ENCODE measurements around the gene ULK2.
A peak's percentile ranks its signal among the peaks of the same experiment; 100 is the strongest.
"Not testable (repeated sequence)": the region's sequence is repeated elsewhere in the genome, so short reads cannot be mapped to it uniquely, and the experiment has no call there.

The ULK2 gene

DNA sequence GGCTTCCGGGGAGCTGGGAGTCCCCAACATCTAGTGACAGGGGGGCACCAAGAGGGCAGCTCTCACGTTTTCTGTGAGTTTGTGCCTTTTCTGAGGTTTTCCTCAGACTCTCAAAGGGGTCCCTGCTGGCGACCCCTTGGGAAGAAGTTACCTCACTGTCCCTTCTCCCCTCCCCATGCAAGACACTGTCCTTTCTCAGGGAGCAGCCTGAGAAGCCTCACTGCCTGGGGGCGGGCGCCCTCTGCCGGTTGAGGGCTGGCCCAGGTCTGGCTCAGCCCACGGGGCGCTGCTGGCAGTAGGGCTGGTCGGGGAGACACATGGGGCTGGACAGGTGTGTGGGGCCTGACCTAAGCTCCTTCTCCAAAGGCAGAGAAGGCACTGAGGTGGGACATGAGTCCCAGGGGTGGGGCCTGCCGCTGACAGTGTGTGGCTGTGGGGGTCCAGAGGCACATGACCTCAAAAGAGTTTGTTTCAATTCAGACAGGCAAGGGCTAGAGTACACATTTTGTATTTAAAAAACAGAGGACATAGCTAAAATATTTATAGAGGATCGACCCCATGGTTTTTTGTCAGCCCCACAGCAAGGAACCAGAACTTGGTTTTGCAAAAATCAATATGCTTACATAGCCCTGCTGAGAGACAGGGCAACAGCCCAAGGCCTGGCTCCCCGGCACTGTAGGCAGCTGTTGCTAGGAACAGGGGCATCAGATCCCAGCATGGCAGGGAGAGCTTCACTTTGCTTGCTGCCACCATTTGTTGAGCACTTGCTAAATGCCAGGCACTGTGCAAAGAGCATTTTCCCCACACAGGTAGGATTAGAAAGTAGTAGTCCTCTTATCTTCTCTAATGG, 101.1 kb downstream of the ULK2 start:
- peak; percentile 59 to 66 for DNase-seq (ENCODE audit: low read depth in 2 of 2)

DNA sequence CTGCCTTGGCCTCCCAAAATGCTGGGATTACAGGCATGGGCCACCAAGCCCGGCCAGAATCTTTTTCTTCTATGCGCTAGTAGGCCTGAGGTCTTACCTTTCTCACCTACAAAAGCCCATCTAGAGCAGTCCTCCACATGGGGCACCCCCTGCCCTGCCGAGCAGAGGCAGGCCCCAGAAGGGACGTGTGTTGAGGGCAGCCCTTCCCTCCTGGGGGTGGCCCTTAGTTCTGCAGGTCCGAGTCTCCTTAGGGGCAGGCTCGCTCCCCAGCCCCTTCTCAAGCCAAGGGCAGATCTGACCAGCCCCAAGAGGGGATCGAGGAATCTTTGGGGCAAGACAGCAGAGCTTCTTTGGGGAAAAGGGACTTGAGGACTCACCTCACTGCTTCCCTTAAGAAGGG, 101.7 kb downstream of the ULK2 start:
- DNase-seq (ENCODE audit: low read depth in 2 of 2), result no peak

DNA sequence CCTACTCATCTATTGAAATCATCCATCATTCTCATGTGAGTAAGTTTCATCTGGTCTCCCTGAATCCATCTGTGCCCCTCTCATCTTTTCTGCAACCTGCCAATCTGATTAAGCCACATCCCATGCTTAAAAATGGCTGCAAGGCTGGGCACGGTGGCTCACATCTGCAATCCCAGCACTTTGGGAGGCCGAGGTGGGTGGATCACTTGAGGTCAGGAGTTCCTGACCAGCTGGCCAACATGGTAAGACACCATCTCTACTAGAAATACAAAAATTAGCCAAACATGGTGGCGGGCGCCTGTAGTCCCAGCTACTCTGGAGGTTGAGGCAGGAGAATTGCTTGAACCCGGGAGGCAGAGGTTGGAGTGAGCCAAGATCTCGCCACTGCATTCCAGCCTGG, 103.7 kb downstream of the ULK2 start:
- not testable (repeated sequence) for DNase-seq (ENCODE audit: low read depth in 2 of 2)

DNA sequence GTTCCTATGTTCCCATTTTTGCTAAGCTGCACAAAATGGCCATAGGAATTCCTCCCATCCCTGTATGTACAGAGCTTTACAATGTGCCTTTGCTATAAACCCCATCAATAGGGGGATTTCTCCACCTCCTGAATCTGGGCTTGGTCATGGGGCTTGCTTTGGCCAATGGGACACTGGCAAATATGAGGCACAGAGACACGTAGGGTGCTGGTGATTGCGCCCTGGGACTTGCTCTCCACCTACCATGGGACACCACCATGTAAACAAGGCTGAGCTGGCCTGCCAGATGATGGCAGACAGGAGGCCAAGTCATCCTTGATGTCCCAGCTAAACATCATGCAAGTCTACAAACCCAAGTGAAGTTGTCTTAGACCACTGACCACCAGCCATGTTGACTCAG, 104.3 kb downstream of the ULK2 start:
- DNase-seq (ENCODE audit: low read depth in 2 of 2), result no peak

DNA sequence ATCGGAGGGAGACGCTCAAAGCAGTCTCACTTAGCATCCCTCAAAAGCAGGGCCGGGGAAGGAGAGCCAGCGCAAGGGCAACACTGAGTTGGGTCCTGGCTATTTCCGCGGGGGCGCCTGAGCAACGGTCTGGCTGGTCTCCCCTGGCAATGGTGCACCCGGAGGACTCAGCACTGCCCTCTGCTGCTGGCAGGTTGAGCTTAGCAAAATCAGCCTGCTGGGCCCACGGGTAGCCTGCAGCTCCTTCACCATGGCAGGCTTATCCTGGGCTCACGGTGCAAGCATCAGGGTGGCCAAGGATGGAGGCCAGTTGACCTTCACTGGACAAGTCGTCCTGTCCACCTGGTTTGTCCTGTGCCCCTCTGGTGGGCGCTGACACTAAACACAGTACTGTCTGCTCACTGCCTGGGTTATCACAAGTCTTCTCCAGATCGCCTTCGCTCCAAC, 105.2 kb downstream of the ULK2 start:
- DNase-seq (ENCODE audit: low read depth in 2 of 2), result peak; percentile 25 to 26

DNA sequence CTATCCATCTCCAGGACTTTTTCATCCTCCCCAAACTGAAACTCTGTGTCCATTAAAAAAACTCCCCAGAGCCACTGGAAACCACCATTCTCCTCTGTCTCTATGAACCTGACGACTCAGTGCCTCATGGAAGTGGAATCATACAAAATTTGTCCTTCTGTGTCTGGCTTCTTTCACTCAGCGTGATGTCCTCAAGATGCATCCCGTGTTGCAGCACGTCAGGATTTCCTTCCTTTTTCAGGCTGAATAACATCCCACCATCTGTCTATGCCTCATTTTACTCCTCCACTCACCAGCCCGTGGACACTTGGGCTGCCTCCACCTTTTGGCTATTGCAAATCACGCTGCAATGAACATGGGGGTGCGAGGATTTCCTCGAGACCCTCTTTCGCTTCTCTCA, 107.0 kb downstream of the ULK2 start:
- DNase-seq (ENCODE audit: low read depth in 2 of 2), result no peak

DNA sequence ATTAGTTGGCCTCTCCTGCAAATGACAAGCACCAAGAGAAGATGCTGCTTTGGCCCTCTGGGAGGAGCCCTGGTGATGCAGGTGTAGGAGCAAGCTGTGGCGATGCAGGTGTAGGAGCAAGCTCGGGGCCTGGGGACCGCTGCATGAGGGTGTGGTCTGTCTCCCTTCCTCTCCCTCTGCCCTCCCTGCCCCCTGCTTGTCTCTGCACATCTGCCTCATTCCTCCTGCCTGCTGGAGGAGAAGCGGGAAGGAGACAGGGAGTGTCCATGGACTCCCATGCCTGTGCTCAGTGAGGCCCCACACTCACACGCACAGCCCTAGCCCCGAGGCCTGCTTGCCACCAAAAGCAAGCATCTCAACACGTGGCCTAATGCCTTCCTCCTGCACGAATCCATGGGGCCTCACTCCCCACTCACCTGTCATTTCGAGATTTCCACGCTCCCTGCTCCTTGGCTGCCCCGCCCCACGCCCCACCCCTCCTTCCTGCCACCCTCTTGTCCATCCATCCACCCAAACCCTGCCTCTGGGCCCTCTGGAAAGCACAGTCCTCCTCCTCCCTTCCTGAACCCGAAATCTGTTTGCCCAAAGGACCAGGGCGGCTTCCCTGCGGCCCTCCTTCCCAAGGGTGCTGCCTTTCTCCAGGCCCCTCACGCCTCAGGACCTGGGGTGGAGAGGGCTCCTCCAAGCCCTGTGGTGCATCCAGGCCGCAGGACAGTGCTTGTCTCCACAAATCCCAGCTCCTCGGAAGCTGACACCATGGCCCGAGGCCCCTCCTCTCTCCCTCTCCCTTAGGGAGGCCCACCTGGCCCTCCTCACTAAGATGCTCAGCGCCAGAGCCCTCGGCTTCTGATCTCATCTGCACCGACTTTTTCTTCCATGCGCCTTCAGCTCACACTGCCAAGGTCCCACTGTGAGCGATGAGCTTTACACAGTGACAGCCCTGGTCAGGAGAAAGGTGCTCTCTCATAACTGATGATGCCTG, 107.9 kb downstream of the ULK2 start:
- no peak for DNase-seq (ENCODE audit: low read depth in 2 of 2)

DNA sequence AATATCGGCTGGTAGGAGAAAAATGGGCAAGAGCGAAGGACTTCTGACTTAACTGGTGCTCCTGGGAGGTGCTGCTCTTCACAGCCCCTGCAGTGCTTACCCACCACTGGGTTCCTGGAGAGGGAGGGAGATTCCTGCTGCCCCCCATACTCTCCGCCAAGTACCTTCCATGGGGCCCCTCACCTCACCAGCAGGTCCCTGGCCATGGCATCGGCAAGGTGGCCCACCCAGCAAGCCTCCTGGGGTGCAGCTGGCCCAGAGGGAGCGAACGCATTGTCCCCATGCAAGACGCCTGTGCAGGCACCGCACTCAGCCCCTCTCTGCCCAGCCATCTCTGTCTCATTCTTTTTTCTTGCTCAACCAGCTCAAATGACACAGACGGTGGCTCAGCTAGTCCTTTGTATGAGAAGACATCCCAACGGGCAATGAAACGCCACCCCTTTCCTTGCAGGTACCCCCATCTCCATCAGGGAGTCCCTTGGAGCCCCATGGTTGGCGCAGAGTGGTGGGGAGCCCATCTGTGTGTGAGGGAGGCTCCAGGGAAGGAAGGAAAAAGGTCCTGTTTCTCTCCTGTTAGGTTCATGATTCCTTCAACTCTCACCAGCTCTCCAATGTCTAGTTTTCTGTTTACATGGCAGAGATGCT, 110.1 kb downstream of the ULK2 start:
- DNase-seq (ENCODE audit: low read depth in 2 of 2), result no peak

DNA sequence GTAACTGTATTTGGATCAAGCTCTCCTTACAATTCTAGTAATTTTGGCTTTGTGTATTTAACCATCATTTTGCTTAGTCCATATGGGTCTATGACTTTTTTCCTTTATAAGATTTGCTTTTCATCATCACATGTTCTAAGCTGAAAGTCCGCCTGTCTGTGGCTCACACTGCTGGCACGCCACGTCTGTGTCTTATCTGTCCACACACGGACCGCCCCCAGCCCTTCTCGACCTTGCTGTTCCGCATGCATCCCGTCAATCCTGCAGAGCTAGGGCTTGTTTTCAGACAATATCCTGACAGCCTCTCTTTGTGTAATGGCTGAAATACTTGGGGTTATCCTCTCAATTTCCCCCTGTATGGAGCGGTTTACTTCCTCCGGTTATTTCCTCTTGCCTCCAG, 111.2 kb downstream of the ULK2 start:
- DNase-seq (ENCODE audit: low read depth in 2 of 2), result no peak

DNA sequence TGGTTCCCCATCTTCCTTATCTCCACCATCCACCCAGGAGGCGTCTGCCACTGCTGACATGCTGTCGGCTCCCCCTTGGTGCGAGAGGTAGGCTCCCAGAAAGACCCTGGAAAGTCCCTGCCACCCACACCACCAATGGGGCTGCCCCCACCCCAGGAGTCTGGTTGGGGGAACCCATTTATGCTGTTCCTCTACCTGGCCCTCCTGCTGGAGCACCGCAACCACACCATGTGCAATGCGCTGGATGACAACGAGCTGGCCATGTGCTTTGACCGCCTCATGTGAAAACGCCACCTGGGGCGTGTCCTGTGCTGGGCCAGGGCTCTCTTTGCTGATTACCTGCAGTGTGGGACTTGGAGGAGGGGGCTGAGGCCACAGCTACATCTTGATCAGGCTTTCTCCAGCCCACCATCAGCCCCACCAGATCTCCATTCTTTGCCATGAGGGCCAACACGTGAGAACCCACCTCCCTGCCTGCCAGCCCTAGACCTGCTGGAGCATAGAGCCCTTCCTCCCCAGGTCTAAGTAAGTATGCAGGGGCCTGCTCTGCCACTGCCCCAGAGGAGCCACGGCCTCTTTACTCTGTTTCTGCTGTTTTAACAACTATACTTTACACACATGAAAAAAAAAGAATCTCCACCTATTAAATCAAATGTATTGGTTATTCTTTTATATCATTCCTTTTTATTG, 111.8 kb downstream of the ULK2 start:
- DNase-seq (ENCODE audit: low read depth in 2 of 2), result no peak

DNA sequence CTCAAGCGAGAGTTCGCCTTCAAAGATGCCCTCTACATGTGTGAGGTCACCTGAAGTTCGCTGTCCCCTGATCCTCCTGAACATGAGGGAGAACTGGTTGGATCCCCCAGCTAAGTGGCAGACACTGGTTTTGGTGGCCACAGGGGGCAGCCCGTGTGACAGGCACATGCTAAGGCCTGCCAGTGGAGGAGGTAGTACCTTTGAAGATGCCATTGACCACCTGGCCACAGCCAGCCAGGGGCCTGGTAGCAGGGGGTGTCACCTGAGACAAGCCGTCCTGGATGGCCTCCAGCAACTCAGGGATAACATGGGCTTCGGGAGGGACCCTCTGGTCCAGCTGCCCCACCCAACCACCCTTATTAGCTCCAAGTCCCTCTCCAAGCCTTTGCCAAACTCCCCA, 112.3 kb downstream of the ULK2 start:
- no peak for DNase-seq (ENCODE audit: low read depth in 2 of 2)

DNA sequence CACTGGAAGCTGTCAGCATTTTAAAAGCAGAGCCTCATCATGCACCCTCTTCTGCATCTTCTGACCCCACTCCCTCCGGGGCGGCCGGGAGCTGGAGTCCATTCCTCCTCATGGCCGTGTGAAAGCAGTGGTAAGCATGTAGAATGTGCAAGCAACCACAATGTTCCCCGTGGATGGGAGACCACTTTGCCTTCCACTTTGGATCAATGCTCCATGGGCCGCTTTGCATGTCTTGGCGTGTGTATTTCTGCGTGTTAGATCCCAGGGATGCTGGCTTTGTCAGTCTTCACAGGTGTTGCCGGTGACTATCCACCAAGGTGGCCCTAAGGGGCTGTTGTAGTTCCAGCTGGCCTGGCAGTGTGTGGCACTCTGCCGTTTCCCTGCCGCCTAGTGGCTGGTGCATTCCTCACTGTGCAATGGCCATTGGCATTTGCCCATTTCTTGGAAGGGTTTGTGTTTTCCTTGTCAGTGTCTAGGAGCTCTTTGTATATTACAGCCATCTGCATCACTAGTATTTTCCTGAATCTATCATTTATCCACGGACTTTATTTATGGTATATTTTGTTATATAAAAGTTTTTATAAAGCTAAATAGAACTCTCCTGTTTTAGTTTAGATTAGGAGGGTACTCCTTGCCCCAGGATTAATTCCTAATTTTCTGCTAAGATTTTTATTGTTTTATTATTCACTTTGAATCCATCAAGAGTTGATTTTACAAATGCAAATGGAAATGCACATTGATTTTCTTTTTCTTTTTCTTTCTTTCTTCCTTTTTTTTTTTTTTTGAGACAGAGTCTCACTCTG, 113.9 kb downstream of the ULK2 start:
- DNase-seq (ENCODE audit: low read depth in 2 of 2), result no peak

DNA sequence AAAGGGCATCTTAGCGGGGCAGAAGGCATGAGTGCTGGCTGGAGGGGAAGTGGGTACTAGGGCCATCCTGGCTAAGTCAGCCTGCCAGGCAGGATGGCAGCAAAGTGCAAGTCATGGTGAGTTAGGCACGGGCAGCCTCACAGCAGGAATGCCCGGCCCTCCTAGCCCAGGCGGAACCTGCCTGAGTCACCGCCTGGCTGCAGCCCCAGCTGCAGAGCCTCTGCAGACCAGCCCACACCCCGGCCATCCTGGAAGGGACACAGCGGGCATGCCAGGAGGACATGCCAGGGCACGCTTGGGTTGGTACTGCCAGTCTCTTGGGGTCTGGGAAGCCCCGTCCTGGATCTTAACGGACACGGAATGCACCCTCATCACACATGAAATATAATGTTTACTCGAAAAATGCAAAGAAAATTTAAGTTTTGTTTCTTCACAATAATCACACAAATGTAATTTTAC, 114.7 kb downstream of the ULK2 start:
- DNase-seq (ENCODE audit: low read depth in 2 of 2), result no peak

DNA sequence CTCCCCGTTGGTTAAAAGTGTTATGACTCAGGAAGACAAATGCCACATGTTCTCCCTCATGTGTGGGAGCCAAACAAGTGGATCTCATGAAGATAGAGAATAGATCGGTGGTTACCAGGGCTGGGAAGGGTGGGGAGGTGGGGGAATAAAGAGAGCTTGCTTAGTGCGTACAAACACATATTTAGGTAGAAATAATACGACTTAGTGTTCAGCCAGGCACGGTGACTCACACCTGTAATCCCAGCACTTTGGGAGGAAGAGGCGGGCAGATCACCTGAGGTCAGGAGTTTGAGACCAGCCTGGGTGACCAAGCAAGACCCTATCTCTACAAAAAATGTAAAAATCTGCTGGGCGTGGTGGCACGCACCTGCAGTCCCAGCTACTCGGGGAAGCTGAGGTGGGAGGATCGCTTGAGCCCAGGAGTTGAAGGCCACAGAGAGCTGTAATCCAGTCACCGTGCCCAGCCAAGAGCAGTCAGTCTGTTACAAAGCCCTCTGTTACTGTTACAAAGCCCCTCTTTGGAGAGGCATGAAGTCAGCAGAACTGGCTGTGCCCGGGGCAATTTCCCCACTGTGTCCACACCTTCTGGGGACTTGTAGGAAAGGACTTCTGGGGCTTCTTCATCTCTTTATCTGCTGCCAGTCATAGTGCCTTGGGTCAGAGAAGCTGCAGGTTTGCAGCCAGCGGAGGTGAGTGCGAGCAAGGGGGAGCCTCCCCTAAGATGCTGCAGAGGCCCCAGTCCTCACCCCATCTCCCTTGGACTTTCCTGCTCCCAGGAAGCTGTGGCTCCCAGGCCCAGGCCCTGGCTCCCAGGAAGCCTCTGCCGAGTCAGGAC, 115.3 kb downstream of the ULK2 start:
- DNase-seq (ENCODE audit: low read depth in 2 of 2), result no peak

DNA sequence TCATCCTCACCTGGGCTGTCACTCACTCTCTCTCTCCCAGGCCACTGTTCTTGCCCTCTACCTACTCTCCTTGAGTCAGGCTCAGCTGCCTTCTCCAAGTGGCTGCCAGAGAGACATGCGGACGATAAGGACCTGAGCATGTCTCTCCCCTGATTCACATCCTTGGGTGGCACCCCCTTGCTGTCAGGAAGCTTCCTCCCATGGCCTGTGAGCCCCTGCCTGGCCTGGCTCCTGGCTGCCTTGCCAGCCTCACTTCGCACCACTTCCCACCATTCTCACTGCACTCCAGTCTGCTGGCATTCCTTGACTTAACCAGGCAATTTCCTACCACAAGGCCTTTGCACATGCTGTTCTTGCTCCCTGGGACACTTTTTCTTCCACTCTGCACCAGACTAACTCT, 116.9 kb downstream of the ULK2 start:
- DNase-seq (ENCODE audit: low read depth in 2 of 2), result no peak

DNA sequence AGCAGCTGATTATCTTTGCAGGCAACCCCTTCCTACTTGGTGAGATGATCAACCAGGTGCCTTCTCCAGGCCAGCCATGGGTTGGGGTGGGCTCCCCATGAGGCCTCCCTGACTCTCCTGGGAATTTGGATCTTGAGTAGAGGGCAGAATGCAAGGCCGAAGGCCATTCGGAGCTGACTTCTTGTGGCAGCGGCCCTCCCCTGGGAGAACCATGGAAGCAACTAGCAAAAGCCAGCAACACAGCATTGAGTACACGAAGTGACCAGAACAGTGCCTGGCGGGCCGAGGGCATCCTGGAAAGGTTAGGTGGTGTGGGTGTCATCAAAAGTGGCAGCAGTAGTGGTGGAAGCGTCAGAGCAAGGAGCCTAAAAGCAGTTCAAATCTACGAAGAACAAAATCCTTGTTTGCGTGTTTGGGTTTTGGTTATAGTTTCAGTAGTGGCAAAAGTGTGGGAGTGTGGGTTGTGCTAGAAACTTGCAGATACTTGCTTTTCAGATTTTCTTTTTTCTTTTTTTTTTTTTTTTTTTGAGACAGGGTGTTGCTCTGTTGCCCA, 117.6 kb downstream of the ULK2 start:
- no peak for DNase-seq (ENCODE audit: low read depth in 2 of 2)

DNA sequence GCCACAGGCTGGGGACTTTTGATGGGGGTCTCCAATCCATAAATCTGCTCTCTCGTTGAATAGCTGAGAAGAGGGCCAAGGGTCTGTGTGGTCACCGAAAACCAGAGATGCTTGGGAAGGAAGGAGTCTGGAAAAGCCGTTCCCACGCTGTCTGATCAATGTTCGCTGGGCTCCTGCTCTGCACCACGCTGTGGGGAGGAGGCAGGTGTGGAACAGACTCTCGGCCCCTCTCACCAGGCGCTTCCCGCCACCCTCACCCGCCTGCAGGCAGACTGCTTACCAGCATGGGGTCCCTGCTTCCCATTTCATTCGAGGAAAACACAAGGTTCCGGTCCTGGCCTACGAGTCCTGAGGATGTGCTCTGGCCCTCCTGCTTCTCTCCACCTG, 118.9 kb downstream of the ULK2 start:
- DNase-seq (ENCODE audit: low read depth in 2 of 2), result no peak

DNA sequence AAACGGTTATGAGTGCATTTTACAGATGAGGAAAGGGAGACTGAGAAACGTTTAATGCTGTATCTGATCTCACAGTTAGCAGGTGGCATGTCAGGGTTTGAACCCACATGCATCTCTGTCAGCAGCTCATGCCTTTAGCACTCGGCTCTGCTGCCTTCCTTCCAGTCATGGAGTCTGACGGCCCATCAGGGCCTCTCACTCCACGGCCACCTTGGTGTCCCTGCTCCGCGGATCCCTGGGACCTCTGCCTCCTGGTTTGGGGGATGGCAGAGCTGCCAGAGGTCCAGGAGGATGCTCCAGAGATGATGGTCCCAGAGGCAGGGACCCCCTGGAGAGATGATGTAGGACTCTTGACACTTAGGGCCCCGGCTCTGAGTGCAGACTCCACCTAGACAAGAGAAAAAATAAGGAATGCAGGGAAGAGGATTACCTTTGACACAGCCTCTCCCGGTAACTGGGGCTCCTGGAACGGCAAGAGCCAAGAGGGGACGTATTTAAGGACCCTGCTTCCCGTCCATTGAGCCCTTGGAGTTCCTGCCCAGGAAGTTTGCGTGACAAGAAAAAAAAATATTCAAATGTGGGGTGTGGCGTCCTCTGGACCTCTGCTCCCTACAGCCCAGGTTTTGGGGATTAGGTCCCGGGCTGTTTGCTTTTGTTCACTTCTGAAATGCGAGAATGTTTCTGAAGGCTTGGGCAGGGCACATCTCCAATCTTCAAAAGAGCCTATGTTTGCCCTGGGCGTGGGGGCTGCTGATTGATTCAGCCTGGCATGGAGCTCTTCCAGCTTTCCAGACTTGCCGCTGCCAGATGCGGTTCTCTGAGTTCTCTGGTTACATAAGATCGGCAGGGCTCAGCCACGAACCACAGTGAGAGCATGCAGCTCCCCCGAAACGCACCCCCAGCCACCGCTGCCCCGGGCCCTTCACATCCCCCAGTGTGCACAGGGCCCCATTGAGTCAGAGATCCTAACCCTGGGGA, 119.6 kb downstream of the ULK2 start, which contains the start of gene ALDH3A1:
Gene ALDH3A1, minus strand, starts transcription at position 470 of the 978 bp plus-strand sequence. CDS start 3,169 bp downstream, outside the sequence.
- no peak for DNase-seq (ENCODE audit: low read depth in 2 of 2)
